GM12801 (cell line): ENCODE results near the gene HSD17B14.

Experiments
- CTCF ChIP-seq: IDR thresholded peaks from one replicate; pipeline ENCODE4 v1.5.1; 2011; ENCODE audit warnings: control low read depth; ENCODE audit not compliant: insufficient read length; ENCODE audit errors: extremely low read depth

HSD17B14 gene

GRCh38 chr19:48779636-48780035 is 56.7 kb downstream of the HSD17B14 start:
- TF ChIP-seq CTCF: no peak

DNA sequence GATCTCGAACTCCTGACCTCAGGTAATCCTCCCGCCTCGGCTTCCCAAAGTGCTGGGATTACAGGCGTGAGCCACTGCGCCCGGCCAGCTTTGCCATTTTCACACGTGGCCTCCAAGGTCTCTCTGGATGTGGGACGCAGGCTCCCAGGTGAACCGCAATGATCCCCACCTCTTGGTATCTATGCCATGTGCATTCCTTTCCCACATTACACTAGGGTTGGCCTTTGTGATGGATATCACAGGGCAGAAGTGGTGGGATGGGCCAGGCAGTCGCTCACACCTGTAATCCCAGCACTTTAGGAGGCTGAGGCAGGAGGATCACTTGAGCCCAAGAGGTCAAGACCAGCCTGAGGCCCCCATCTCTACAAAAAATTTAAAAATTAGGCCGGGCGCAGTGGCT is 58.6 kb downstream of the HSD17B14 start:
- no peak for TF ChIP-seq CTCF

DNA sequence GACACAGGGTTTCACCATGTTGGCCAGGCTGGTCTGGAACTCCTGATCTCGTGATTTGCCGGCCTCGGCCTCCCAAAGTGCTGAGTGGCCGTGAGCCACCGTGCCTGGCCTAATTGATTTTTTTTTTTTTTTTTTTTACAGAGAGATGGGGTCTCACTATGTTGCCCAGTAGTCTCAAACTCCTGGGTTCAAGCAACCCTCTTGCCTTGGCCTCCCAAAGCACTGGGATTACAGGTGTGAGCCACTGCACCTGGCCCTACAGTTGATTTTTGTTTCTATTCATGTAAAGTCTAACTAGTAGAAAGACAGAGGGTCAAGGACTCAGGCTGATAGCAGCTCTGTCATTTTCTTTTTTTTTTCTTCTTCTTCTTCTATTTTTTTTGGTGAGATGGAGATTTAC is 59.2 kb downstream of the HSD17B14 start:
- TF ChIP-seq CTCF: no peak

DNA sequence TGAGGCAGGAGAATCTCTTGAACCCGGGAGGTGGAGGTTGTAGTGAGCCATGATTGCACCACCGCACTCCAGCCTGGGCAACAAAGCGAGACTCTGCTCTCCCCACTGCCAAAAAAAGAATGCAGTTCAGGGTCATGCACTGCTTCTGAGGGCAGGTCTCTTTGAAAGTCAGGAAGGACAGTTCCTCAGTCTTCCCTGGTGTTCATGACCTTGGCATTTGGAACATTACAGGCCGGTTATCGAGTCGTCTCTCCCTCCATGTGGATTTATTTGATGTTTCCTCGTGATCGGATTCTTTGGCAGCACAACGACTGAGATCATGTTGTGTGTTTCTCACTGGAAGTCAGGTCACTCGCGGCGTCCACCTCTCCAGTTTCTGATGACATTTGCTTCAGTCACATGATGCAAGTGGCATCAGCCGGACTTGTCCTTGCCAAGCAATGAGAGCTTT is 63.8 kb downstream of the HSD17B14 start:
- TF ChIP-seq CTCF: no peak

DNA sequence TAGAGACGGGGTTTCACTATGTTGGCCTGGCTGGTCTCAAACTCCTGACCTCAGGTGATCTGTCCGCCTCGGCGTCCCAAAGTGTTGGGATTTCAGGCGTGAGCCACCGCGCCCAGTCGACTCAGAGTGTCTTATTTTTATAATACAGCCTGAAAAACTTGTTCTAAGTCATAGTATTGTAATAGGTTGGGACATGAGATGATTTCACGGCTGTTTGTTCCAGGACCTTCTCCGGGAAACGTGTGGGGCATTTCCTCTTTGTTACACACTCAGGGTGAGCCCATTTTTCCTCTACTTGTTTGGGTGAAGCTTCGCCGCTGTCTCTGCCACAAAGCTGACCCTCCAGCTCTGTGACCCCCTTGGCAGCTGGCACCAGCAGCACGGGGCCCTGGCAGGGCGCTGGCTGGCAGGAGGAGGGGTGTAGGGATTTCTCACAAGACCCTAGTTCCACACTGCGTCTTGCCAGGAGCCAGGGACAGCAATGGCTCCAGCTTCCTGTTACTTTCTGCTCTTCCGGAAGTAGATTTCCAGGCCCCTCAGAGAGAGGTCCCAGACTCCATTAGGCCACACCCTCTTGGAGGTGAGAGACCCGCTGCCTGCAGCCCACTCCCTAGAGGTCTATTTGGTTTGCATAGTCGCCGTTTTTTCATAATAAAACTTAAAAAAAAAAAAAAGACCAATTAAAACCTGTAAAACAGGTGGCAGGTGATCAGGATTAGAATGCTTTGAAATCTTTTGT is 65.4 kb downstream of the HSD17B14 start:
- no peak for TF ChIP-seq CTCF

- TF ChIP-seq CTCF: no peak
Measured at GRCh38 chr19:48770266-48770665, 66.0 kb downstream of the HSD17B14 start.

GRCh38 chr19:48768994-48769713 is 67.1 kb downstream of the HSD17B14 start:
- TF ChIP-seq CTCF: no peak
